ENCODE data around the gene ARCN1. TPM values are rescaled to one million over a fixed set of nuclear protein-coding genes. Genes with fewer than 3 reads are reported as not detected.

ARCN1 gene
- total and polyA plus RNA-seq, 2 donors from 2014 or later = 64.7 to 107 TPM

- intact Hi-C loops (cut with DNase I) = no loop called here
- DNase-seq = peak in 1 of 5 donors; percentile 25
- no peak for TF ChIP-seq CTCF (IDR thresholded peaks at IDR 0.05; ENCODE audit: borderline replicate concordance, extremely low read depth, insufficient read depth)
Observed at GRCh38 chr11:118648291-118648690, 76.1 kb downstream of the ARCN1 start.

DNA sequence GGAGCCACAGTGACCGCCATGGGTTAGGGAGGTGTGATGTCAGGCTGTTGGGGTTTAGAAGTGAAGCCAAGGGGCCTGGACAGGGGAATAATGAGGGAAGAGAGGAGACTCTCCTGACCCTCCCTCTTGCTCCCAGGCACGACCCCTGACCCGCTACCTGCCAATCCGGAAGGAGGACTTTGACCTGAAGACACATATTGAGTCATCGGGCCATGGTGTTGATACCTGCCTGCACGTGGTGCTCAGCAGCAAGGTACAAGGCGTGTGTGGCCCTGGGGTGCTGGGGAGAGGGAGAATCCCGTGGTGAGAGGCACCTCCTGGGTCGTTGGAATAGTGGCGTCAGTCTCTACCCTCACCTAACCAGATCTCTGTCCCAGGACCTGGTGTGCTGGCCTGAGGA lies 77.7 kb downstream of the ARCN1 start:
- TF ChIP-seq CTCF (IDR thresholded peaks at IDR 0.05; ENCODE audit: borderline replicate concordance, extremely low read depth, insufficient read depth) = no peak
- Histone ChIP-seq H3K4me1 (ENCODE audit: control insufficient read depth in 2 of 3, insufficient read depth in 2 of 3, low read depth in 1 of 3, low read length in 3 of 3) (no peaks in the 10 kb centered on the region), H3K27me3 (ENCODE audit: control insufficient read depth, insufficient read depth, low read length) (no peaks in the 10 kb centered on the region), H3K9ac (ENCODE audit: low read length in 3 of 3) (no peak overlapping the region), H3K9me3 (ENCODE audit: control insufficient read depth in 2 of 3, insufficient read depth in 1 of 3, low read length in 3 of 3) (no peaks in the 10 kb centered on the region), H3K36me3 (ENCODE audit: control insufficient read depth in 2 of 3, insufficient read depth in 3 of 3, low read length in 3 of 3) (peaks cover 21 to 56% (median 53%) of the 10 kb centered on the region in 3 donors), H3K4me3 (ENCODE audit: low read length in 3 of 3) (no peak overlapping the region), H3K27ac (ENCODE audit: low read depth in 2 of 2, low read length in 2 of 2) (no peak overlapping the region)
- intact Hi-C loops (cut with DNase I) = no loop called here
- DNase-seq (peak in 2 of 5 donors; percentile 20 to 24), FAIRE-seq (no peak)

More at GRCh38 chr11:118648291-118648690, 76.1 kb downstream of the ARCN1 start:
- H3K9me3 ChIP-seq (ENCODE audit: control insufficient read depth in 2 of 3, insufficient read depth in 1 of 3, low read length in 3 of 3) = no peaks in the 10 kb centered on the region
- H3K4me1 ChIP-seq (ENCODE audit: control insufficient read depth in 2 of 3, insufficient read depth in 2 of 3, low read depth in 1 of 3, low read length in 3 of 3) = no peaks in the 10 kb centered on the region
- no peak overlapping the region for H3K4me3 ChIP-seq (ENCODE audit: low read length in 3 of 3)
- no peak overlapping the region for H3K27ac ChIP-seq (ENCODE audit: low read depth in 2 of 2, low read length in 2 of 2)
- no peak for FAIRE-seq
- no peaks in the 10 kb centered on the region for H3K27me3 ChIP-seq (ENCODE audit: control insufficient read depth, insufficient read depth, low read length)
- H3K9ac ChIP-seq (ENCODE audit: low read length in 3 of 3) = no peak overlapping the region
- H3K36me3 ChIP-seq (ENCODE audit: control insufficient read depth in 2 of 3, insufficient read depth in 3 of 3, low read length in 3 of 3) = peaks cover 20 to 67% (median 50%) of the 10 kb centered on the region in 3 donors

DNA sequence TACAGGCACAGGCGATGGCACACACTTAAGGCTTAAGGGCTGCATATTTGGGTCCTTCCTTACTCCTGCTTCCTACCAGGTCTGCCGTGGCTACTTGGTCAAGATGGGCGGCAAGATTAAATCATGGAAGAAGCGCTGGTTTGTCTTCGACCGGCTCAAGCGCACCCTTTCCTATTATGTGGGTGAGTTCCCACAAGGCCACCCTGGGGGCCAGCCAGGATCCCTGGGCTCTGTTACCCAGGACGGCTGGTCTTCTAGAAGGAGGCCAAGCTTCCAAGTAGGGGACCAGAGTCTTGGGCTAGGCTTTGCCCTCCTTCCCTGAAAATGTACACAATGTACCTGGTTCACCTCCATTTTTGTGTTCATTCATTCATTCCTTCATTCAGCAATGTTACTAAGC lies 78.2 kb downstream of the ARCN1 start:
- Histone ChIP-seq H3K4me3 (ENCODE audit: low read length in 3 of 3) (no peak overlapping the region), H3K27ac (ENCODE audit: low read depth in 2 of 2, low read length in 2 of 2) (no peak overlapping the region), H3K9ac (ENCODE audit: low read length in 3 of 3) (no peak overlapping the region), H3K4me1 (ENCODE audit: control insufficient read depth in 2 of 3, insufficient read depth in 2 of 3, low read depth in 1 of 3, low read length in 3 of 3) (no peaks in the 10 kb centered on the region), H3K36me3 (ENCODE audit: control insufficient read depth in 2 of 3, insufficient read depth in 3 of 3, low read length in 3 of 3) (peaks cover 23 to 58% (median 51%) of the 10 kb centered on the region in 3 donors), H3K27me3 (ENCODE audit: control insufficient read depth, insufficient read depth, low read length) (no peaks in the 10 kb centered on the region), H3K9me3 (ENCODE audit: control insufficient read depth in 2 of 3, insufficient read depth in 1 of 3, low read length in 3 of 3) (no peaks in the 10 kb centered on the region)
- DNase-seq = peak in 1 of 5 donors; percentile 41
- no peak for TF ChIP-seq CTCF (IDR thresholded peaks at IDR 0.05; ENCODE audit: borderline replicate concordance, extremely low read depth, insufficient read depth)
- FAIRE-seq = no peak
- intact Hi-C loops (cut with DNase I) = no loop called here

DNA sequence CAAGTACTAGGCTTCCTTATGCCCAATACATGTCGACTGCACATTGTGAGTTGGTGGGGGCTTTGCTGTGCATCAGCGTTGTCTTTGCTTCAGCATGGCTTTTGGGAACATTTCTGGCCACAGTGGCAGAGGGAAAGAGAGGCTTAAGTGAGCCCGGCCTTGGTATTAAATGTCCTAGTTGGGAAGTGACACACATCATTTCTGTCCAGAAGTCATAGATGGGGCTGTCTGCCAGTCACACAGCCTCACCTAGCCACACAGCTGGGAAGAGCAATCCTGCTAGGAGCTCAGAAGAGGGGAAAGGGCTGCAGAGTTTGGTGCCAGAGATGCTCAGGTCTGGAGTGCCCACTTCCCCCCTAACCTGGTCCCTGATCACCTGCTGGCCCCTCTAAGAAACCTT lies 79.6 kb downstream of the ARCN1 start:
- FAIRE-seq (no peak), DNase-seq (peak in 1 of 5 donors; percentile 22)
- no peak overlapping the region for H3K9ac ChIP-seq (ENCODE audit: low read length in 3 of 3)
- no peak for TF ChIP-seq CTCF (IDR thresholded peaks at IDR 0.05; ENCODE audit: borderline replicate concordance, extremely low read depth, insufficient read depth)
- no peak overlapping the region for H3K27ac ChIP-seq (ENCODE audit: low read depth in 2 of 2, low read length in 2 of 2)
- no peaks in the 10 kb centered on the region for H3K4me1 ChIP-seq (ENCODE audit: control insufficient read depth in 2 of 3, insufficient read depth in 2 of 3, low read depth in 1 of 3, low read length in 3 of 3)
- H3K9me3 ChIP-seq (ENCODE audit: control insufficient read depth in 2 of 3, insufficient read depth in 1 of 3, low read length in 3 of 3) = no peaks in the 10 kb centered on the region
- H3K4me3 ChIP-seq (ENCODE audit: low read length in 3 of 3) = no peak overlapping the region
- H3K36me3 ChIP-seq (ENCODE audit: control insufficient read depth in 2 of 3, insufficient read depth in 3 of 3, low read length in 3 of 3) = peaks cover 21 to 62% (median 46%) of the 10 kb centered on the region in 3 donors
- intact Hi-C loops (cut with DNase I) = no loop called here
- no peaks in the 10 kb centered on the region for H3K27me3 ChIP-seq (ENCODE audit: control insufficient read depth, insufficient read depth, low read length)
